Rectal smooth muscle tissue (tissue), 1 donor: ENCODE measurements around the gene GRIK3.

ENCODE experiments used
- H3K27ac ChIP-seq: one replicate; pipeline ENCODE4 v1.7.0; 2013; ENCODE audit warnings: low read depth, low read length, inconsistent platforms
- H3K27me3 ChIP-seq: one replicate; pipeline ENCODE4 v1.7.0; 2013; ENCODE audit warnings: low read length; ENCODE audit not compliant: control insufficient read depth, insufficient read depth
- H3K36me3 ChIP-seq: one replicate; pipeline ENCODE4 v1.7.0; 2013; ENCODE audit warnings: low read length; ENCODE audit not compliant: control insufficient read depth, insufficient read depth
- H3K4me1 ChIP-seq: one replicate; pipeline ENCODE4 v1.7.0; 2013; ENCODE audit warnings: low read length; ENCODE audit not compliant: control insufficient read depth, insufficient read depth
- H3K4me3 ChIP-seq: one replicate; pipeline ENCODE4 v1.7.0; 2013; ENCODE audit warnings: low read length
- H3K9ac ChIP-seq: one replicate; pipeline ENCODE4 v1.7.0; 2013; ENCODE audit warnings: low read length

GRIK3 gene

DNA sequence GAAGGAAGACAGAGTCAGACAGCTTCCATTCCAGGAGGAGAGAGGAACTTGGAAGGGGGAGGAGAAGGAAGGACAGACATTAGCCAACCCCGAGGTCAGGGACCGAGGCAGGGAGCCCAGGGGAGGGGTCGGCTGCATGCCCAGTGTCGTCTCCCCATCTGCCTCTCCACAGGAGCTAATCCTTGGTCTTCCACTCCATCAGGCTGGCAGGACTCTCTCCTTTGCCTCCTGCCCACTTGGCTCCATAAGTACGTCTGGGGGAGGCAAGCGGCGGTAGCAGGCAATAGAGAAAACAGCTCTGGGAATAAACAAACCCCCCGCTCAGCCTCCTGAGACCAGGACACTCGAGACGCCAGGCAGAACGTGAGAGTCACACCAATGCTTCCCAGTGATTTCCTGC, 71.3 kb downstream of the GRIK3 start:
- H3K27me3 ChIP-seq = peaks cover 3% of the 10 kb centered on the region
- H3K27ac ChIP-seq = no peak overlapping the region
- H3K36me3 ChIP-seq = no peaks in the 10 kb centered on the region

DNA sequence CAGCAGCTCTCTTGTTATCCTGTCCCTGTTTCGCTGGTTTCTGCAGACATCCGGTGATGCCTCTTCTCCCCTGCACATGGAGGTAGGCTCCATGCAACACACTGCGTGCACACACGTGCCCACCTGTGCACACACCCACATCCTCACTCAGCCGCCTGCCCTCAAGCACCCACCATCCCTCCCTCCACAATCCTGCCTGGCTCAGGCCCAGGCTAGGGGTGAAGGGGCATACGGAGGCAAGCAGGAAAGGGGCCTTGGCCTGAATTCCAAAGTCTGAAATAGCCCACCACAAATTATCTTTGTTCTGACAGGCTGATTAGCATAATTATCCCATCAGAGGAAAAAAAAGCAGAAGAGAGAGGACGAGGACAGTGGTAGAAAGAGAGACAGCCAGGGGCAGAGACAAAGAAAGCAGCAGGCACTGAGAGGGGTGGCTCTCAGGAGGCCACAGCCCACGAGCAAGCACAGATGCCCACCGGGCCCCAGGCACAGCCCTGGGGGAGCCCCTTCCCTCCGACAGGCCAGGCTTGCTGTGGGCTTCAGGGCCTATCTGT, 73.2 kb downstream of the GRIK3 start:
- H3K36me3 ChIP-seq = no peaks in the 10 kb centered on the region
- H3K9ac ChIP-seq = no peak overlapping the region
- no peak overlapping the region for H3K4me3 ChIP-seq
- peaks cover 6% of the 10 kb centered on the region for H3K27me3 ChIP-seq
- H3K27ac ChIP-seq = no peak overlapping the region
- H3K4me1 ChIP-seq = no peaks in the 10 kb centered on the region

More for the DNA sequence above, 71.3 kb downstream of the GRIK3 start:
- Histone ChIP-seq H3K4me1 (no peaks in the 10 kb centered on the region), H3K4me3 (no peak overlapping the region), H3K9ac (no peak overlapping the region)

DNA sequence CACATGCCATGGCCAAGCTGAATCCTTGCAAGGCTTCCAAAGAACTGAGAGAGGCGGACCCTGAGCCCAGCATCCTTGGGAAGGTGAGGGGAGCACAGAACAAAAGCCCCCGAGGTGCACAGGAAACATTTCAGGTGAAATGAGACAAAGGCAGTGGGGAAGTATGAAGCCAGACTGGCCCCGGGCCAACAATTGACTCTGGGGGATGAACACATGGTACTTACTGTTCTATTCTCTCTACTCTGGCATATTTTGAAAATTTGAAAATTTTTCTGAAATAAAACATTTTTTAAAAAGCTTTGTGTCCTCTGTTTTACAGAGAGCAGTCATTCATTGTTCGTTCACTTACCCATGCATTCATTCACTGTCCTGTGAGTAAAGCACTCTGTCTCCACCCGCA, 77.7 kb downstream of the GRIK3 start:
- H3K27me3 ChIP-seq = peaks cover 5% of the 10 kb centered on the region
- H3K4me3 ChIP-seq = no peak overlapping the region
- H3K4me1 ChIP-seq = no peaks in the 10 kb centered on the region

DNA sequence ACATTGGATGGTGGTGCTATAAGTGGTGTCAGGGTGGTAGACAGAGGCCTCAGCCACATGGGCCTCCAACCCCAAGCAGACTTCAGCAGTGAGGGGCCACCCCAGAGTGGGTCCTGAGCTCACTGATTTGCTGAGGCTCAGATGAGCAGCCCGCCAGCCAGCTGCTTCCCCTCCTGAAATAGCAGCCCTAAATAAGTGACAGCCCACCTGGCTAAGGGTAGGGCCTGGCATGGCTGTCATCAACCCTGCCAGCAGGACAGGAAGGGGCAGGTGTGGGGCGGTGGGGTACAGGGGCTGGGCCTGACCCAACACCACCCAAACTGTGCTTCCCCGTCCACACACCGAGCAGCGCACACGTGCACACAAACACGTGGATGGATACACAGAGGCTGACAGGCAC, 79.3 kb downstream of the GRIK3 start:
- Histone ChIP-seq H3K9ac (no peak overlapping the region), H3K4me1 (no peaks in the 10 kb centered on the region), H3K27ac (no peak overlapping the region), H3K36me3 (no peaks in the 10 kb centered on the region), H3K27me3 (peaks cover 5% of the 10 kb centered on the region), H3K4me3 (no peak overlapping the region)

More for the DNA sequence above, 77.7 kb downstream of the GRIK3 start:
- Histone ChIP-seq H3K36me3 (no peaks in the 10 kb centered on the region), H3K27ac (no peak overlapping the region), H3K9ac (no peak overlapping the region)

DNA sequence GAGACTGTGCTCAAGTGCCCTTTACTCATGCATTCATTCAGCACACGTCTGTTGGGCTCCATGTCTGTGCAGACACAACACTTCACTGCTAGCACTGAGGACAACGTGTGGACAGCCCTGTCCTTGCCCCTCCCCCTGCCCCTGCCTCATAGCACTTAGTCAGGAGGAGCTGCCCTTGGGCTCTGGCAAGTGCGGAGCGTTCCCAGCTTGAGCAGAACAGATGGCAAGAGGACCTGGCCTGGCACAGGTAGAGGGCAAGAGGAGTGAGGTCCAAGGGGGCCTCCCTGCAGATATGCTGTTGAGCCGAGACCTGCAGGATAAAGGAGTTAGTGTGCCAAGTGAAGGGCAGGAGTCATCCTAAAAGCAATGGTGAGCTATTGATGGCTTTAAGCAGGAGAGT, 81.3 kb downstream of the GRIK3 start:
- no peak overlapping the region for H3K9ac ChIP-seq
- no peaks in the 10 kb centered on the region for H3K36me3 ChIP-seq
- no peaks in the 10 kb centered on the region for H3K4me1 ChIP-seq
- no peak overlapping the region for H3K27ac ChIP-seq
- H3K4me3 ChIP-seq = no peak overlapping the region
- peaks cover 14% of the 10 kb centered on the region for H3K27me3 ChIP-seq

DNA sequence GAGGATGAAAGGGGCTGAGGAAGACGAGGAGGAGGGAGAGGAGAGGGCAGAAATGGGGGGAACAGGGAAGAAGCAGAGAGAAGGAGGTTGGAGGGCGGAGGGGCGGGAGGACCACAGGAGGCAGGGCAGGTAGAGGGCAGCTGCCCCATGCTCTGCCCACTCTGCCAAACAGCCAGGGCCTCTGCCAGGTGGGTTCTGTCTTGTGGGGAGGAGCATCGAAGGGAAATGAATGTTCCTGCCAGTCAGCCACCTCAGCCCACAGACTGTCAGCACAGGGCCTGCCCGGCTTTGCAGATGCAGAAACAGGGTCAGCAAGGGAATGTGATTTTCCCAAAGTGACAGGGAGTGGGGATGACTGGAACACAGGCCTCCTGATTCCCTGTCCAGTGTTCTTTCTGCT, 82.6 kb downstream of the GRIK3 start:
- Histone ChIP-seq H3K4me3 (no peak overlapping the region), H3K27me3 (peaks cover 11% of the 10 kb centered on the region), H3K9ac (no peak overlapping the region), H3K36me3 (no peaks in the 10 kb centered on the region), H3K27ac (no peak overlapping the region), H3K4me1 (no peaks in the 10 kb centered on the region)

DNA sequence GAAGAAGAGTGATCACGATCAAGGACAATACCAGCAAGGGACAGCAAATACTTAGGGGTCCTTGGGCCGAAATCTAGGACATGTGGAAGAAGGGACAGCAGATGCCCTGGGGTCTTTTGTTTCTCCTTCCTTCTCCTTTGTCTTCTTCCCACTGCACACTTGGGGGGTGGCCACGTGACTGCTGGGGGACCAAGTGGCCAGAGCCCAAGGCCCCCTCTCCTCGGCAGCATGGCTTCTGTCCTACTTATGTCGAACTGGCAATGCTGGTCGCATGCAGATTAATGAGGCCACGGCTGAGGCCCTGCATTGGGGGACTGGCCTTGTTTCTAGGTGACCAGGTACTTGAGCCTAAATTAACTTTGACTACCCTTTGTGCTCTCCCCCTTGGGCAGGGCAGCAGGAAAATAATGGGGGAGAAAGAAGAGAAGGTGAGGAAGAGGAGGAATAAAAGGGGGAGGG, 83.0 kb downstream of the GRIK3 start:
- Histone ChIP-seq H3K27ac (no peak overlapping the region), H3K9ac (no peak overlapping the region), H3K4me1 (no peaks in the 10 kb centered on the region), H3K4me3 (no peak overlapping the region), H3K36me3 (no peaks in the 10 kb centered on the region), H3K27me3 (peaks cover 11% of the 10 kb centered on the region)

DNA sequence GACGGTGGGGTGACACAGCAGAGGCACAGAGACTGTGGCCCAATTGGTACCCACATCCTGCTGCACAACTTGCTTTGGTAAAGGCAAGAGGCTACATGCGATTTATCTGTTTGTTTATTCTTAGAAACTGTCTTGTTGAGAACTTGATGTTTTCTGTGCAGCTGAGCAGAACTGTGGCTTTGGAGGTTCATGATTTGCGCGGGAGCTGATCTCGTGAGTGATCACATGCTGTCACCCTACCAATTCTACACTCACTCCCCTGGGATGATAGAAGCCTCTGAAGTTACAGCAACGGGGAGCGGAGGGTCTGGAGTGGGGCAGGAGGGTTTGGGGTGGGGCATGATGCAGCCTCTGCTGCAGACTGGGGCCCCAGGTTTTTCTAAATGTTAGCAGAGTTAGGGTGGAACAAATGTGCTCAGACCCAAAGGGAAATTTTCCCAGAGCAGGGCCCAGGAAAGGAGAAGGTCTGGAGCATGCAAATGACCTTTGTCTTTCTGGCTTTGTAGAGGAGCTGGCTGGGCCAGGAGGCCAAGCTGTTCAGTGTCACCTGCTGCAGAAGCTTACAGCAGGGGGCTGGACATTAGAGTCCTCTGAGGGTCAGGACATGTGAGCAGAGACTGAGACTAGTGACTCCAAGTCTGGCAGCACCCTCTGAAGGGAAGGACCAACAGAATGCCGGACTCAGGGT, 83.6 kb downstream of the GRIK3 start:
- H3K4me3 ChIP-seq = no peak overlapping the region
- H3K27ac ChIP-seq = no peak overlapping the region
- no peak overlapping the region for H3K9ac ChIP-seq
- H3K27me3 ChIP-seq = peaks cover 11% of the 10 kb centered on the region
- no peaks in the 10 kb centered on the region for H3K4me1 ChIP-seq
- H3K36me3 ChIP-seq = no peaks in the 10 kb centered on the region

DNA sequence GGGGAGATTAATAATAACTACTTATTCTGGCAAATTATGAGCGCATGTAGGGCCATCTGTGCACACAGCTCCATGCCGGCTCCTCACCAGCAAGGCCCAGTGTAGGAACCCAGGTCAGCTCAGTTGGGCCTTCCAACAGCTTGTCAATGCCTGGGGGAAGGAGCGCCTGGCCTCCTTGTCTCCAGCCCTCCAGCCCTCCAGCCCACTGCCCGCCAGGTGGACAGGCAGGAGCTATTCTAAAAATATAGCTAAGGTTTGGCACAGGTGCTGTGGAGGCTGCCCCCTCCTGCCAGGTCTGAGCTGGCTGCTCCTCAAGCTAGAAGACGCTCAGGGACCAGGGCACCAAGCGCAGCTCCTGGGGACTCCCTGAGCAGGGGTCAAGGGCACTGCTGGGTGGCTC, 85.7 kb downstream of the GRIK3 start:
- Histone ChIP-seq H3K27ac (no peak overlapping the region), H3K36me3 (no peaks in the 10 kb centered on the region), H3K9ac (no peak overlapping the region), H3K4me1 (no peaks in the 10 kb centered on the region), H3K4me3 (no peak overlapping the region), H3K27me3 (peaks cover 9% of the 10 kb centered on the region)

DNA sequence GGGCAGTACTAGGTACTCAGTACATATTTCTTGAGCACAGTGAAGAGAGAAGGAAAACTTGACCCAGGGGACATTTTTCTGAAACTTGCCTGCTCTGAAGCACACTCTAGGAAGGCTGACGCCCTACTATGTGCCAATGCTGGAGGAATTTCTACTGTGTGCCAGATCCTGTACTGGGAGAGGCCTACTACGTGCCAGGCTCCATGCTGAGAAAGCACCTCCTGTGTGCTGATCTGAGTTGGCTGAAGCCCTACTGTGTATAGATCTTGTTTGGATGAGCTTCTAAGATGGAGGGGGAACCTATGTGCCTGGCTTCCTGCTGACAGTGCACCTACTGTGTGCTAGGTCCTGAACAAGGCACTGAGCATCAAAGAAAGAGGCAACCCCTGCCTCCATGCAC, 86.2 kb downstream of the GRIK3 start:
- no peak overlapping the region for H3K27ac ChIP-seq
- peaks cover 9% of the 10 kb centered on the region for H3K27me3 ChIP-seq
- H3K9ac ChIP-seq = no peak overlapping the region
- no peaks in the 10 kb centered on the region for H3K36me3 ChIP-seq
- no peak overlapping the region for H3K4me3 ChIP-seq
- H3K4me1 ChIP-seq = no peaks in the 10 kb centered on the region

DNA sequence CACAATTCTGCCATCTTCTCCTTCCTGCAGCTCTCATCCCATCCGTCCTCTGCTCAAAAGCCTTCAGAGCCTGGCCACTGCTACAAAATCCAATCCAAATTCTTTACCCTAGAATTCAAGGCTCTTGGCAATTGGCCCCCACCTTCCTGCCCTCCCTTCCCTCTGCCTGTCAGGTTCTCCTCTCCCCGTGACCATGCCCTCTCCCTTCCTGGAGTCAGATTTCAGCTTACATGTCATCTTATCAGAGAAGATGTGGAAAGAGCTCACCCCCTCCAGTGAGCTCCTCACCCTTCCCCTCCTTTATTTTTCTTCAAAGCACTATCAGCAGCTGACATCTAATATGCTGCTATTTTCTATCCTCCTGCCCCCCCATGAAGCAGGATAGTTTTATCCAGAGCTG, 86.9 kb downstream of the GRIK3 start:
- Histone ChIP-seq H3K36me3 (no peaks in the 10 kb centered on the region), H3K4me3 (no peak overlapping the region), H3K27ac (no peak overlapping the region), H3K4me1 (no peaks in the 10 kb centered on the region), H3K9ac (no peak overlapping the region), H3K27me3 (peaks cover 9% of the 10 kb centered on the region)

DNA sequence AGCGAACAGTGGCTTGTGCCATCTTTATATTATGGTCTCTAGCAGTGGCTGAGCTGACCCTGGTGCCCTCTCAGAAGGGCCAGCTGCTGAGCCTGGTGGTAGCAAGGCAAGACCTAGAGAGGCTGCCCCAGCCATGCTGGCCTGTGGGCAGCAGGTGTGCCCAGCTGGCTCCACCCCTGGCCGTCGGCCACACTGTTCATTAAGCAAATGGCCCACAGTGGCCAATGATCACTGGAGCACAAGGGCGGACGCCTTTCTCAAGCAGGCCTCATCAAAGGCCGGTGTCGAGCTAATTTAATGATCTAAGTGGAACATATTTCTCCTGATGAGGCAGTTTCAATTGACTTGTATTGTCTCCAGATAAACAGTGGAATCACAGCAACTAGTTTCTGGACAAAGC, 89.4 kb downstream of the GRIK3 start:
- Histone ChIP-seq H3K27ac (no peak overlapping the region), H3K4me3 (no peak overlapping the region), H3K27me3 (peaks cover 9% of the 10 kb centered on the region), H3K9ac (no peak overlapping the region), H3K4me1 (no peaks in the 10 kb centered on the region), H3K36me3 (no peaks in the 10 kb centered on the region)

DNA sequence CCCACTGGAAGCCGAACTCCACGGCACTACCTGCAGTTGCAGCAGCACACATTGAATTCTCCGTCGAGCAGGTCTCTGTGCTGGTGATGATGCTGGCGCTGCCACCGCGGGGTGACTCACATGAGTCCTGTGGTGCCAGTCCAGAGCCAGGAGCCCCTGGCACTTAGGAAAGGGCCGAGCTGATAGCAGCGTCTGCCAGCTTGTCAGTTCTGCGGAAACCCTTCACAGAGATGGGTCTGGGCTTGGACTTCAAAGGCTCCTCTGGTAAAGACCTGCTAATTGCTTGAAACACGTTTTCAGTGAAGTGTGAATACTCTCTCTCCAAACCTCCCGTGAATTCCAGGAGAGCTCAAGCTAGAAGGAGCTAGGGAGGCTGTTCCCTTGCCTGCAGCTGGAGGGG, 92.2 kb downstream of the GRIK3 start:
- Histone ChIP-seq H3K27me3 (no peaks in the 10 kb centered on the region), H3K36me3 (no peaks in the 10 kb centered on the region)

More for the DNA sequence above, 92.2 kb downstream of the GRIK3 start:
- Histone ChIP-seq H3K27ac (no peak overlapping the region), H3K9ac (no peak overlapping the region), H3K4me1 (no peaks in the 10 kb centered on the region), H3K4me3 (no peak overlapping the region)
